Loucy (cell line): Measurements from ENCODE around the gene FAM174A.

ENCODE experiments used
- H2AFZ ChIP-seq: fragments of 200-600 bp; sonication (generic); 2 replicates; pipeline ENCODE4 v1.6.0; 2016; ENCODE audit warnings: antibody characterized with exemption, mild to moderate bottlenecking, low read length, moderate library complexity
- H3F3A ChIP-seq: fragments of 200-600 bp; 2 replicates; pipeline ENCODE4 v1.6.0; 2016; ENCODE audit warnings: antibody characterized with exemption, low read depth, mild to moderate bottlenecking
- H3K27me3 ChIP-seq: fragments of 200-600 bp; sonication (generic); 2 replicates; pipeline ENCODE4 v1.6.1; 2014; ENCODE audit warnings: low read length, mild to moderate bottlenecking; ENCODE audit not compliant: insufficient read depth, poor library complexity, severe bottlenecking
- H3K36me3 ChIP-seq: fragments of 200-600 bp; sonication (generic); 2 replicates; pipeline ENCODE4 v1.6.1; 2016; ENCODE audit warnings: low read length; ENCODE audit not compliant: insufficient read depth
- H3K4me1 ChIP-seq: fragments of 200-600 bp; sonication (generic); 2 replicates; pipeline ENCODE4 v1.5.1; 2014; ENCODE audit warnings: low read length, mild to moderate bottlenecking; ENCODE audit not compliant: insufficient read depth, poor library complexity, severe bottlenecking
- H3K4me2 ChIP-seq: fragments of 200-600 bp; sonication (generic); 2 replicates; pipeline ENCODE4 v1.6.0; 2014; ENCODE audit warnings: antibody characterized with exemption, low read length, low read depth, mild to moderate bottlenecking; ENCODE audit not compliant: poor library complexity, severe bottlenecking
- H3K4me3 ChIP-seq: fragments of 200-600 bp; sonication (generic); 2 replicates; pipeline ENCODE4 v1.5.1; 2014; ENCODE audit warnings: low read length, mild to moderate bottlenecking, mixed read lengths; ENCODE audit not compliant: poor library complexity, severe bottlenecking
- H3K79me2 ChIP-seq: fragments of 200-600 bp; sonication (generic); 2 replicates; pipeline ENCODE4 v1.6.1; 2014; ENCODE audit warnings: low read length; ENCODE audit not compliant: insufficient read depth
- H3K9ac ChIP-seq: fragments of 200-600 bp; sonication (generic); 2 replicates; pipeline ENCODE4 v1.6.0; 2014; ENCODE audit warnings: mild to moderate bottlenecking, low read depth, low read length, moderate library complexity; ENCODE audit not compliant: poor library complexity, severe bottlenecking
- H3K9me2 ChIP-seq: fragments of 200-600 bp; sonication (generic); replicated peaks from 2 replicates; pipeline ENCODE4 v1.6.1; 2016; ENCODE audit warnings: low read depth, low read length, mixed read lengths
- H3K9me3 ChIP-seq: fragments of 200-600 bp; sonication (generic); 2 replicates; pipeline ENCODE4 v1.6.1; 2014; ENCODE audit warnings: mild to moderate bottlenecking, antibody characterized with exemption, low read length, low read depth; ENCODE audit not compliant: insufficient read depth
- H4K20me1 ChIP-seq: fragments of 200-600 bp; sonication (generic); 2 replicates; pipeline ENCODE4 v1.6.0; 2014; ENCODE audit warnings: antibody characterized with exemption, low read length, mild to moderate bottlenecking; ENCODE audit not compliant: insufficient read depth, poor library complexity, severe bottlenecking
- EZH2phosphoT487 ChIP-seq: fragments of 200-600 bp; IDR thresholded peaks from 2 replicates; pipeline ENCODE4 v1.6.1; 2018; ENCODE audit warnings: antibody characterized with exemption, mild to moderate bottlenecking, moderate library complexity, borderline replicate concordance
- TF ChIP-seq, protein P1 (sequence below): fragments of 200-600 bp; sonication (generic); conservative IDR thresholded peaks from 2 replicates; pipeline ENCODE4 v1.5.1; 2014; ENCODE audit warnings: mild to moderate bottlenecking, antibody characterized with exemption, low read length

The FAM174A gene

DNA sequence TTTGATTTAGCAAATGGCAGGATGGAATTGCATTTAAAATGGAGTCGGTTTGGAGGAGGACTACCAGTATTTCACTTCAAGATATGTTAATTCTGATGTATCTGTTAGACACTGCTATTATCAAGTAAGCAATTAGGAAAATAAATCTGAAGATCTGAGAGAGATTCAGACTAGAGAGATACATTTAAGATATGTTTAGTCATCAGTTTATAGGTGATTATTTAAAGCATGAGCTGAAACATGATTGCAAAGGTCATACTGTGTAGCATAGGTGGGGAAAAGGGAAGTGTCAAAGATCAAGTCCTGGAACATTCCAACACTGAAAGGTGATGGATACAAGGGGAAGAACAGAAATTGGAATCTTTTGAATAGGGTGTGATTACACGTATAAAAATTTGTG, 79.1 kb downstream of the FAM174A start:
- no peak overlapping the region for H2AFZ ChIP-seq
- no peaks in the 10 kb centered on the region for H3F3A ChIP-seq
- H3K4me3 ChIP-seq, result no peak overlapping the region
- no peaks in the 10 kb centered on the region for H3K9me2 ChIP-seq
- no peaks in the 10 kb centered on the region for H3K79me2 ChIP-seq
- H3K4me1 ChIP-seq, result no peaks in the 10 kb centered on the region
- no peaks in the 10 kb centered on the region for H3K27me3 ChIP-seq
- no peaks in the 10 kb centered on the region for H3K36me3 ChIP-seq
- TF ChIP-seq, protein P1, sequence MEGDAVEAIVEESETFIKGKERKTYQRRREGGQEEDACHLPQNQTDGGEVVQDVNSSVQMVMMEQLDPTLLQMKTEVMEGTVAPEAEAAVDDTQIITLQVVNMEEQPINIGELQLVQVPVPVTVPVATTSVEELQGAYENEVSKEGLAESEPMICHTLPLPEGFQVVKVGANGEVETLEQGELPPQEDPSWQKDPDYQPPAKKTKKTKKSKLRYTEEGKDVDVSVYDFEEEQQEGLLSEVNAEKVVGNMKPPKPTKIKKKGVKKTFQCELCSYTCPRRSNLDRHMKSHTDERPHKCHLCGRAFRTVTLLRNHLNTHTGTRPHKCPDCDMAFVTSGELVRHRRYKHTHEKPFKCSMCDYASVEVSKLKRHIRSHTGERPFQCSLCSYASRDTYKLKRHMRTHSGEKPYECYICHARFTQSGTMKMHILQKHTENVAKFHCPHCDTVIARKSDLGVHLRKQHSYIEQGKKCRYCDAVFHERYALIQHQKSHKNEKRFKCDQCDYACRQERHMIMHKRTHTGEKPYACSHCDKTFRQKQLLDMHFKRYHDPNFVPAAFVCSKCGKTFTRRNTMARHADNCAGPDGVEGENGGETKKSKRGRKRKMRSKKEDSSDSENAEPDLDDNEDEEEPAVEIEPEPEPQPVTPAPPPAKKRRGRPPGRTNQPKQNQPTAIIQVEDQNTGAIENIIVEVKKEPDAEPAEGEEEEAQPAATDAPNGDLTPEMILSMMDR, result no peak
- TF ChIP-seq EZH2phosphoT487, result no peak
- no peaks in the 10 kb centered on the region for H4K20me1 ChIP-seq
- H3K9me3 ChIP-seq, result no peaks in the 10 kb centered on the region
- no peak overlapping the region for H3K9ac ChIP-seq
- no peak overlapping the region for H3K4me2 ChIP-seq

DNA sequence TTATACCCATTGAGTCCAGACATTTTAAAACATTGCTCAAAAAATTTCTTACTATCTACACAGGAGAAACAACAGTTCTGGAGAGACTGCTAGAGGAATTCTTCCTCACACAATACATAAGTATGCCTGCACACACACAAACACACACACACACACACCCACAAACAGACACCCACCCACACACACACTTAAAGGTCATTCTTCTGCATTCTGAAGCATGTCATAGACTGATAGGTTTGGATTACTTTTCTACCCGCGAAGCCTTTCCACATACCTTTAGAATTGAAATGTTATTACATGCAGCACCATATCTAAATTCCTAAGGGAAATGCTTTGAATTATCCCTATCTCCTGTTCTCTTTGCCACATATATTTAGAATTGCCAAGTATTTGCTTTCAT, 80.2 kb downstream of the FAM174A start:
- H3K9ac ChIP-seq, result no peak overlapping the region
- no peaks in the 10 kb centered on the region for H3K9me3 ChIP-seq
- no peaks in the 10 kb centered on the region for H3F3A ChIP-seq
- no peaks in the 10 kb centered on the region for H3K4me1 ChIP-seq
- TF ChIP-seq EZH2phosphoT487, result no peak
- TF ChIP-seq, protein P1, result no peak
- no peak overlapping the region for H3K4me2 ChIP-seq
- H2AFZ ChIP-seq, result no peak overlapping the region
- no peaks in the 10 kb centered on the region for H3K79me2 ChIP-seq
- H4K20me1 ChIP-seq, result no peaks in the 10 kb centered on the region
- no peaks in the 10 kb centered on the region for H3K27me3 ChIP-seq
- H3K9me2 ChIP-seq, result no peaks in the 10 kb centered on the region
- H3K36me3 ChIP-seq, result no peaks in the 10 kb centered on the region
- H3K4me3 ChIP-seq, result no peak overlapping the region

DNA sequence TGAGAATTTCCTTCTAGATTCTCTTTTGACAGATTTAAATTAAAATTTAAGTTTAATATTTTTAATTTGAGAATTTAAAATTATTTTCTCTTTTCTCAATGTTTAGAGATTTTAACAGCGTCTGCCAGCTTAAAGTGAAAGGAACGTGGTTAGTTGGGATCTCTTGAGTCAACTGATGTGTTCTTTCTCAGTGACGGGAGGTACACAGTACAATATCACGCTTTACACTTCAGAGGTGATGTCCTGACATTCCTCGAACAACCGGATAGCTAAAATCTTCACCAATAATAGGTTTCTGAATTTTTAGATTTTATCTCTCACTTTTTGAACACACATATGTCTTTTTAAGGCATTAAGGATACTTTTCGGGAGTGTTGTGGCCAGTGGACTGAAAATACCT, 81.1 kb downstream of the FAM174A start:
- no peaks in the 10 kb centered on the region for H3K4me1 ChIP-seq
- no peaks in the 10 kb centered on the region for H3K36me3 ChIP-seq
- H3F3A ChIP-seq, result no peaks in the 10 kb centered on the region
- no peaks in the 10 kb centered on the region for H3K9me2 ChIP-seq
- TF ChIP-seq EZH2phosphoT487, result no peak
- TF ChIP-seq, protein P1, result no peak
- H3K79me2 ChIP-seq, result no peaks in the 10 kb centered on the region
- no peaks in the 10 kb centered on the region for H3K27me3 ChIP-seq
- H4K20me1 ChIP-seq, result no peaks in the 10 kb centered on the region
- no peak overlapping the region for H3K4me3 ChIP-seq
- no peak overlapping the region for H3K9ac ChIP-seq
- H2AFZ ChIP-seq, result no peak overlapping the region
- H3K9me3 ChIP-seq, result no peaks in the 10 kb centered on the region
- no peak overlapping the region for H3K4me2 ChIP-seq
